HG02884 (cell line): ENCODE results near the gene SSNA1.

Experiments
- ATAC-seq: cut with Tn5 transposase; IDR thresholded peaks from one replicate; pipeline ENCODE4 v1.9.1; 2021; ENCODE audit warnings: mild to moderate bottlenecking, moderate library complexity; ENCODE audit not compliant: unreplicated experiment

The SSNA1 gene

GRCh38 chr9:137180491-137180890 lies 8.0 kb upstream of the SSNA1 start:
- no peak for ATAC-seq

- ATAC-seq: no peak
Measured at GRCh38 chr9:137181680-137182079, 6.8 kb upstream of the SSNA1 start.

GRCh38 chr9:137182836-137183235 lies 5.6 kb upstream of the SSNA1 start:
- no peak for ATAC-seq

GRCh38 chr9:137183980-137184595 lies 4.4 kb upstream of the SSNA1 start:
- no peak for ATAC-seq

- ATAC-seq: no peak
Measured at GRCh38 chr9:137184881-137185660, 3.4 kb upstream of the SSNA1 start.

GRCh38 chr9:137185921-137186320 lies 2.6 kb upstream of the SSNA1 start:
- no peak for ATAC-seq

- no peak for ATAC-seq
Measured at GRCh38 chr9:137186385-137186784, 2.1 kb upstream of the SSNA1 start.

- no peak for ATAC-seq
Measured at GRCh38 chr9:137187386-137187785, 1.1 kb upstream of the SSNA1 start.

GRCh38 chr9:137188086-137188489 lies 388 bp upstream of the SSNA1 start:
- ATAC-seq: no peak

- no peak for ATAC-seq
Measured at GRCh38 chr9:137189297-137190295, 1.1 kb downstream of the SSNA1 start.

- ATAC-seq: no peak
Measured at GRCh38 chr9:137190315-137190856, 1.9 kb downstream of the SSNA1 start.

GRCh38 chr9:137191245-137191644 lies 2.8 kb downstream of the SSNA1 start:
- ATAC-seq: no peak

- ATAC-seq: no peak
Measured at GRCh38 chr9:137191691-137192447, 3.4 kb downstream of the SSNA1 start.

- ATAC-seq: no peak
Measured at GRCh38 chr9:137192448-137192780, 3.9 kb downstream of the SSNA1 start.

GRCh38 chr9:137192859-137193258 lies 4.4 kb downstream of the SSNA1 start:
- ATAC-seq: no peak

GRCh38 chr9:137193771-137194170 lies 5.3 kb downstream of the SSNA1 start:
- no peak for ATAC-seq

- ATAC-seq: no peak
Measured at GRCh38 chr9:137194388-137194787, 5.9 kb downstream of the SSNA1 start.

- ATAC-seq: no peak
Measured at GRCh38 chr9:137194909-137195308, 6.4 kb downstream of the SSNA1 start.

GRCh38 chr9:137195525-137196220 lies 7.2 kb downstream of the SSNA1 start:
- ATAC-seq: no peak
